Measurements from ENCODE around the gene SCNN1B.

The SCNN1B gene

GRCh38 chr16:23258919-23259237, 43.2 kb upstream of the SCNN1B start:
- DNase-seq (ENCODE audit: low read depth) = no peak
- H3K4me3 ChIP-seq (ENCODE audit: control insufficient read depth, low read depth, low read length) = no peak overlapping the region
- TF ChIP-seq, protein P1, sequence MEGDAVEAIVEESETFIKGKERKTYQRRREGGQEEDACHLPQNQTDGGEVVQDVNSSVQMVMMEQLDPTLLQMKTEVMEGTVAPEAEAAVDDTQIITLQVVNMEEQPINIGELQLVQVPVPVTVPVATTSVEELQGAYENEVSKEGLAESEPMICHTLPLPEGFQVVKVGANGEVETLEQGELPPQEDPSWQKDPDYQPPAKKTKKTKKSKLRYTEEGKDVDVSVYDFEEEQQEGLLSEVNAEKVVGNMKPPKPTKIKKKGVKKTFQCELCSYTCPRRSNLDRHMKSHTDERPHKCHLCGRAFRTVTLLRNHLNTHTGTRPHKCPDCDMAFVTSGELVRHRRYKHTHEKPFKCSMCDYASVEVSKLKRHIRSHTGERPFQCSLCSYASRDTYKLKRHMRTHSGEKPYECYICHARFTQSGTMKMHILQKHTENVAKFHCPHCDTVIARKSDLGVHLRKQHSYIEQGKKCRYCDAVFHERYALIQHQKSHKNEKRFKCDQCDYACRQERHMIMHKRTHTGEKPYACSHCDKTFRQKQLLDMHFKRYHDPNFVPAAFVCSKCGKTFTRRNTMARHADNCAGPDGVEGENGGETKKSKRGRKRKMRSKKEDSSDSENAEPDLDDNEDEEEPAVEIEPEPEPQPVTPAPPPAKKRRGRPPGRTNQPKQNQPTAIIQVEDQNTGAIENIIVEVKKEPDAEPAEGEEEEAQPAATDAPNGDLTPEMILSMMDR (conservative IDR thresholded peaks at IDR 0.05; ENCODE audit: control insufficient read depth, insufficient read depth, low read depth, low read length) = no peak

GRCh38 chr16:23267647-23268046, 34.5 kb upstream of the SCNN1B start:
- no peak for DNase-seq (ENCODE audit: low read depth)
- no peak overlapping the region for H3K4me3 ChIP-seq (ENCODE audit: control insufficient read depth, low read depth, low read length)
- TF ChIP-seq, protein P1 (conservative IDR thresholded peaks at IDR 0.05; ENCODE audit: control insufficient read depth, insufficient read depth, low read depth, low read length) = no peak

GRCh38 chr16:23268561-23268960, 33.5 kb upstream of the SCNN1B start:
- no peak overlapping the region for H3K4me3 ChIP-seq (ENCODE audit: control insufficient read depth, low read depth, low read length)
- TF ChIP-seq, protein P1 (conservative IDR thresholded peaks at IDR 0.05; ENCODE audit: control insufficient read depth, insufficient read depth, low read depth, low read length) = no peak
- DNase-seq (ENCODE audit: low read depth) = no peak

GRCh38 chr16:23269248-23269953, 32.7 kb upstream of the SCNN1B start:
- no peak overlapping the region for H3K4me3 ChIP-seq (ENCODE audit: control insufficient read depth, low read depth, low read length)
- DNase-seq (ENCODE audit: low read depth) = no peak
- TF ChIP-seq, protein P1 (conservative IDR thresholded peaks at IDR 0.05; ENCODE audit: control insufficient read depth, insufficient read depth, low read depth, low read length) = no peak

- H3K4me3 ChIP-seq (ENCODE audit: control insufficient read depth, low read depth, low read length) = no peak overlapping the region
- no peak for DNase-seq (ENCODE audit: low read depth)
- TF ChIP-seq, protein P1 (conservative IDR thresholded peaks at IDR 0.05; ENCODE audit: control insufficient read depth, insufficient read depth, low read depth, low read length) = no peak
Measured at GRCh38 chr16:23270654-23271053, 31.4 kb upstream of the SCNN1B start.

DNA sequence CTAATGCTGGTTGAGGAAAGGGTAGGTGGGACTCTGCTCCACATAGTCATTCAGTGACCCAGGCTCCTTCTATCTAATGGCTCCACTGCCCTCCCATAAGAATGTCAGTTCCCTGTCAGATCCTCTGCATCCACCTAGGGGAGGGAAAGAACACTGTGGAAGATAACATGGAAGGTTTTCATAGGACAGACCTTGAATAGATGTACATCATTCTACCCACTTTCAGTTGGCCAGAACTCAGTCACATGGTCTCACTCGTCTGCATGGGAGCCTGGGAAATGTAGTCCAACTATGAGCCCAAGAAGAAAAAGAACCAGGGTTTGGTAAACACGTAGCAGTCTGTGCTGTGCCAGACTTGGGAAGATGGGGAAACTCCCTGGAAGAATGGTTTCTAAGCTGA, 27.1 kb upstream of the SCNN1B start:
- no peak overlapping the region for H3K4me3 ChIP-seq (ENCODE audit: control insufficient read depth, low read depth, low read length)
- DNase-seq (ENCODE audit: low read depth) = no peak
- TF ChIP-seq, protein P1 (conservative IDR thresholded peaks at IDR 0.05; ENCODE audit: control insufficient read depth, insufficient read depth, low read depth, low read length) = no peak

- DNase-seq (ENCODE audit: low read depth) = no peak
- TF ChIP-seq, protein P1 (conservative IDR thresholded peaks at IDR 0.05; ENCODE audit: control insufficient read depth, insufficient read depth, low read depth, low read length) = no peak
- H3K4me3 ChIP-seq (ENCODE audit: control insufficient read depth, low read depth, low read length) = no peak overlapping the region
Measured at GRCh38 chr16:23276821-23277220, 25.3 kb upstream of the SCNN1B start.

Data from fibroblast of mammary gland (primary cell).